ENCODE measurements around the gene ADNP. TPM values are rescaled to one million over a fixed set of nuclear protein-coding genes. Genes with fewer than 3 reads are reported as not detected.

ADNP gene
- total RNA-seq, 2 experiments from 2014 or later = 51.5 to 94.9 TPM

DNA sequence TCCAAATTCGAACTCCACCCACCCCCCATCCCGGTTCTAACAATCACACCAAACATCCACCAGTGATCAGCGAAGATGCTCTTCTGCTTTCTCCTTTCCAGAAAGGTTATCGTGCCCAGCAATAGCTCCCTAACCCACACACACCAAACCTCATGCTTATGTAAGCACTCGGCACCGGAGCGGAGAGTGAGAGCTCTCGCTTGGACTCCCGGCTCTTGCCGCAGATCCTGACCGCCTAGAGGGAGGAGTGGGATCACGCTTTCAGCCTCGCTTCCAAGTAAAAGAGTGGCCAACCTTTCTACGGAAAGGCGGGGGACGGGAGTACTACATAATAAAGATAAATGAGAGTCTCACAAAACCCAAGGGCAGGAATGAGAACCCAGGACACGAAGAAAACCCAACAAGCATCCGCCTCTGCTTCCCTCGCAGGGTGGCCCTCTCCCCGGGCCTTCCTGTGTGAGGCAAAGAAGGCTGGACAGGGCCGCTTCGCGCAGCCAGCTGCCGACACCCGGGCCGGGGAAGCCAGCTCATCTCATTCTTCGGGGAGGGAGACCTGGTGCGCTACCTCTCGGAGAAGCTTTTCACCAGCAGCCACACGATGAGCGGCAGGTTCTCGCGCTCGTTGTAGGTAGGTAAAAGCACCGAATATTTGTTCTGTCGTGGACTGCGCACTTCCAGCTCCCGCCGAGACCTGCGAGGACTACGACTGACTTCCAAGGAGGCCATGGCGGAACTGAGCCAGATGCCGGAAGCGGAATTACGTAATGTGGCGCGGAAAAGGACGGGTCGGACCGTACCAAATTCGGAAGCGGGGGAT lies 26.8 kb upstream of the ADNP start, which contains the start of gene DPM1:
TSS of gene DPM1 (minus strand) at position 735 of the 817 bp plus-strand sequence. CDS start at position 726, 9 bp downstream.
- POLR2A ChIA-PET = interaction anchor here (0.5 to 1.5 kb wide), 9 partner anchors 10 to 422 kb away, joined by 3 to 5 read pairs (median 4); partner anchors contain the start of gene ADNP
- H3K9me3 ChIP-seq (ENCODE audit: low read length) = no peaks in the 10 kb centered on the region
- BruUV-seq (replicated peaks) = no TSS peak
- H4K20me1 ChIP-seq (ENCODE audit: insufficient read depth, low read length) = peaks cover 45% of the 10 kb centered on the region
- peak; percentile 94 for DNase-seq (ENCODE audit: low spot score)
- TF ChIP-seq EZH2phosphoT487 (IDR thresholded peaks at IDR 0.05; ENCODE audit: borderline replicate concordance, low read depth, low read length) = no peak
- TF ChIP-seq, protein P1, sequence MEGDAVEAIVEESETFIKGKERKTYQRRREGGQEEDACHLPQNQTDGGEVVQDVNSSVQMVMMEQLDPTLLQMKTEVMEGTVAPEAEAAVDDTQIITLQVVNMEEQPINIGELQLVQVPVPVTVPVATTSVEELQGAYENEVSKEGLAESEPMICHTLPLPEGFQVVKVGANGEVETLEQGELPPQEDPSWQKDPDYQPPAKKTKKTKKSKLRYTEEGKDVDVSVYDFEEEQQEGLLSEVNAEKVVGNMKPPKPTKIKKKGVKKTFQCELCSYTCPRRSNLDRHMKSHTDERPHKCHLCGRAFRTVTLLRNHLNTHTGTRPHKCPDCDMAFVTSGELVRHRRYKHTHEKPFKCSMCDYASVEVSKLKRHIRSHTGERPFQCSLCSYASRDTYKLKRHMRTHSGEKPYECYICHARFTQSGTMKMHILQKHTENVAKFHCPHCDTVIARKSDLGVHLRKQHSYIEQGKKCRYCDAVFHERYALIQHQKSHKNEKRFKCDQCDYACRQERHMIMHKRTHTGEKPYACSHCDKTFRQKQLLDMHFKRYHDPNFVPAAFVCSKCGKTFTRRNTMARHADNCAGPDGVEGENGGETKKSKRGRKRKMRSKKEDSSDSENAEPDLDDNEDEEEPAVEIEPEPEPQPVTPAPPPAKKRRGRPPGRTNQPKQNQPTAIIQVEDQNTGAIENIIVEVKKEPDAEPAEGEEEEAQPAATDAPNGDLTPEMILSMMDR (conservative IDR thresholded peaks at IDR 0.05; ENCODE audit: low read length) = no peak
- peak within 1 kb of the TSS; percentile 64 for H3K27ac ChIP-seq (ENCODE audit: low read depth, low read length, poor library complexity, severe bottlenecking)
- CTCF ChIA-PET (ENCODE audit: unreplicated experiment) = interaction anchor here (1.7 kb wide), 1 partner anchor 29 kb away, joined by 5 read pairs; no protein-coding TSS in a partner anchor
- peak within 1 kb of the TSS; percentile 99 for H3K4me2 ChIP-seq (ENCODE audit: low read length)
- peak within 1 kb of the TSS; percentile 100 for H3K4me3 ChIP-seq (ENCODE audit: low read depth, low read length, poor library complexity, severe bottlenecking)
- H3K36me3 ChIP-seq (ENCODE audit: insufficient read depth, low read length) = peaks cover 57% of the 10 kb centered on the region
- no peaks in the 10 kb centered on the region for H3K9me2 ChIP-seq (ENCODE audit: insufficient read depth, low read length)
- H3K4me1 ChIP-seq (ENCODE audit: insufficient read depth, low read length, poor library complexity, severe bottlenecking) = peaks cover 44% of the 10 kb centered on the region
- intact Hi-C loops (cut with micrococcal nuclease; ENCODE audit: unreplicated experiment) = loop anchor here (1.0 to 2.0 kb wide), 2 partner anchors 27 to 227 kb away; partner anchors contain the start of genes ADNP and PARD6B
- H2AFZ ChIP-seq (ENCODE audit: low read length) = peak within 1 kb of the TSS; percentile 85
- H3K79me2 ChIP-seq (ENCODE audit: insufficient read depth, low read depth, low read length) = peaks cover 77% of the 10 kb centered on the region

DNA sequence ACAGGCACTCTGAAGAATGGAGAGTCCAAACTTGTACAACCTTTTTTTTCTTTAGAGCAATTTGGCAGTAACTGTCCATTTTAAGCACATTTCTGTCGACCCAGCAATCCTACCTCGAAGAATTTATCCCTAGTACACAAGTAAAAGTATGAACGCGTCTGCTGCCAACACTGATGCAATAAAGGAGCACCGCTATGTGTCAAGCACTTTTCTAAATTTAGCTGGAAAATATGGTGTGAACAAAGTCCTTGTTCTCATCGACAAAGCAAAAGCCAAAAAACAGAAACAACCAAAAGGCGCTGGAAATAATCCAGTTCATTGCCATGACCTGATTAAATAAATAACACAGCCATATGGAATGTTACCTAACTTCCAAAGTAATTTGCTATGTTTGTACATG lies 26.0 kb upstream of the ADNP start:
- DNase-seq (ENCODE audit: low spot score) = peak; percentile 11
- intact Hi-C loops (cut with micrococcal nuclease; ENCODE audit: unreplicated experiment) = no loop called here
- no peaks in the 10 kb centered on the region for H3K9me3 ChIP-seq (ENCODE audit: low read length)
- CTCF ChIA-PET (ENCODE audit: unreplicated experiment) = interaction anchor here (1.7 kb wide), 1 partner anchor 28 kb away, joined by 5 read pairs; no protein-coding TSS in a partner anchor
- H3K4me1 ChIP-seq (ENCODE audit: insufficient read depth, low read length, poor library complexity, severe bottlenecking) = peaks cover 44% of the 10 kb centered on the region
- POLR2A ChIA-PET = interaction anchor here (0.7 to 1.5 kb wide), 4 partner anchors 15 to 147 kb away, joined by 3 to 5 read pairs (median 4); partner anchors contain the start of gene ADNP
- no peak for TF ChIP-seq EZH2phosphoT487 (IDR thresholded peaks at IDR 0.05; ENCODE audit: borderline replicate concordance, low read depth, low read length)
- TF ChIP-seq, protein P1 (conservative IDR thresholded peaks at IDR 0.05; ENCODE audit: low read length) = no peak
- no TSS peak for BruUV-seq (replicated peaks)
- peak overlapping the region; percentile 100 for H3K4me3 ChIP-seq (ENCODE audit: low read depth, low read length, poor library complexity, severe bottlenecking)
- H2AFZ ChIP-seq (ENCODE audit: low read length) = no peak overlapping the region
- H3K4me2 ChIP-seq (ENCODE audit: low read length) = peak overlapping the region; percentile 99
- peaks cover 83% of the 10 kb centered on the region for H3K79me2 ChIP-seq (ENCODE audit: insufficient read depth, low read depth, low read length)
- H3K9me2 ChIP-seq (ENCODE audit: insufficient read depth, low read length) = no peaks in the 10 kb centered on the region
- peaks cover 45% of the 10 kb centered on the region for H4K20me1 ChIP-seq (ENCODE audit: insufficient read depth, low read length)
- H3K36me3 ChIP-seq (ENCODE audit: insufficient read depth, low read length) = peaks cover 63% of the 10 kb centered on the region
- peak overlapping the region; percentile 64 for H3K27ac ChIP-seq (ENCODE audit: low read depth, low read length, poor library complexity, severe bottlenecking)
